Measurements from ENCODE around the gene JAG2.

JAG2 gene

GRCh38 chr14:105107781-105108515, 60.6 kb downstream of the JAG2 start:
- DNase-seq = no peak

GRCh38 chr14:105107351-105107750, 61.2 kb downstream of the JAG2 start:
- no peak for DNase-seq

GRCh38 chr14:105105158-105105557, 63.4 kb downstream of the JAG2 start:
- DNase-seq = no peak

- DNase-seq = no peak
Measured at GRCh38 chr14:105102893-105103292, 65.7 kb downstream of the JAG2 start.

- DNase-seq = no peak
Measured at GRCh38 chr14:105102361-105102870, 66.2 kb downstream of the JAG2 start.

GRCh38 chr14:105100910-105101309, 67.7 kb downstream of the JAG2 start:
- no peak for DNase-seq

- no peak for DNase-seq
Measured at GRCh38 chr14:105099778-105100177, 68.8 kb downstream of the JAG2 start.

GRCh38 chr14:105098316-105098715, 70.3 kb downstream of the JAG2 start:
- DNase-seq = no peak

- no peak for DNase-seq
Measured at GRCh38 chr14:105097794-105098127, 70.8 kb downstream of the JAG2 start.

GRCh38 chr14:105096206-105096875, 72.2 kb downstream of the JAG2 start:
- no peak for DNase-seq

GRCh38 chr14:105095236-105095805, 73.3 kb downstream of the JAG2 start:
- DNase-seq = no peak

- DNase-seq = no peak
Measured at GRCh38 chr14:105094193-105094907, 74.2 kb downstream of the JAG2 start.

GRCh38 chr14:105093431-105094192, 75.0 kb downstream of the JAG2 start:
- DNase-seq = no peak

- no peak for DNase-seq
Measured at GRCh38 chr14:105093038-105093430, 75.5 kb downstream of the JAG2 start.

GRCh38 chr14:105092171-105093037, 76.2 kb downstream of the JAG2 start:
- no peak for DNase-seq

GRCh38 chr14:105091517-105092170, 76.9 kb downstream of the JAG2 start:
- DNase-seq = no peak

- no peak for DNase-seq
Measured at GRCh38 chr14:105091054-105091516, 77.5 kb downstream of the JAG2 start.
